Activated gamma-delta T cell (primary cell): Measurements from ENCODE around the gene AMY2A.
"Not testable (repeated sequence)": the region's sequence is repeated elsewhere in the genome, so short reads cannot be mapped to it uniquely, and the experiment has no call there.

Source experiments
- DNase-seq: peaks from one replicate; lab custom pipeline; 2025; lab: John Stamatoyannopoulos, UW
- total RNA-seq, 2 donors: gene quantifications; one replicate each; lab custom pipeline; 2026; lab: John Stamatoyannopoulos, UW

AMY2A gene
- total RNA-seq, result 0 to 0.13 reads per million in 2 donors

- DNase-seq, result not testable (repeated sequence)
Measured at GRCh38 chr1:103616994-103617477, at the start of gene AMY2A. Gene AMY2A, plus strand, starts transcription at chr1:103617427. Its CDS starts 14 bp downstream, at chr1:103617441.

DNA sequence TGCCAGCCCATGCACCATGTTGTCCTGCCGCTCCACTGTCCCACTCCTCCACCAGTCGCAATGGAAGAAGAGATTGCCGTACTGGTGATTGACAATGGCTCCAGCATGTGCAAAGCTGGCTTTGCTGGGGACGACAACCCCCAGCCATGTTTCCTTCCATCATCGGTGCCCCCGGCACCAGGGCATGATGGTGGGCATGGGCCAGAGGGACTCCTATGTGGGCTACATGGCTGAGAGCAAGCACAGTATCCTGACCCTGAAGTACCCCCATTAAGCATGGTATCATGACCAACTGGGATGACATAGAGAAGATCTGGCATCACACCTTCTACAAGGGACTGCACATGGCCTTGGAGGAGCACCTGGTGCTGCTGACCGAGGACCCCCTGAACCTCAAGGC lies 47.7 kb upstream of the AMY2A start:
- DNase-seq, result no peak

DNA sequence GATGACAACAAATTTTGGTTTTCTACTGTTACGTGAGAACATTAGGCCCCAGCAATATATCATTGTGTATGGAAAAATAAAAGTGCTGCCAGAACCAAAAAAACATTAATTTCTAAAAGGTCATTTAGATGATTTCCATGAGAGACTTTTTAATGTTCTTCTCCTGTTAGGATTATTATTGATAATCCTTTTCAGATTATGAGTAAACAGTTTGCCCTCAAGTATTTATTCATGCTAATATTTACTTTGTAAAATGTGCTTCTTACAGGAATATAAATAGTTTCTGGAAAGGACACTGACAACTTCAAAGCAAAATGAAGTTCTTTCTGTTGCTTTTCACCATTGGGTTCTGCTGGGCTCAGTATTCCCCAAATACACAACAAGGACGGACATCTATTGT lies 45.9 kb upstream of the AMY2A start, which contains the start of gene AMY2B:
TSS of gene AMY2B (plus strand) at position 301 of the 400 bp plus-strand sequence. CDS start at position 315, 14 bp downstream.
- not testable (repeated sequence) for DNase-seq

GRCh38 chr1:103576065-103576464 lies 41.2 kb upstream of the AMY2A start:
- DNase-seq, result no peak

- not testable (repeated sequence) for DNase-seq
Measured at GRCh38 chr1:103576784-103577183, 40.4 kb upstream of the AMY2A start.

DNA sequence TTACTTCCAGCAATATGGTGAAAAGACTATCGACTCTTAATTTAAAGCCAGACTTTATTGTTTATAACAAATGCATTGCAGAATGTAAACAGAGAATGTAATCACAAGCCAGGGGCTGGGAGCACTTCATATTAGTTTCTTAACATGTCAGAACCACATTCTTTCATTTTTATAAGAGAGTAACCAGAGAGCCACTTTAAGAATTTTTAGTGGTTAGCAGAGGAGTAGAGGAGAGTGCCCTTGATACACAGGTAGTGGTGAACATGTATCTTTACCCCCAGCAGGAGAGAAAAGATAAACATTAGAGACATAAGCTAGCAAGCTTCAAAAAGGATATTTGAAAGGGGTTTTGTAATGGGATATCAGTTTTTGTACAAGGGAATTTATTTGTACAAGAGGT lies 34.8 kb upstream of the AMY2A start:
- DNase-seq, result no peak

- DNase-seq, result no peak
Measured at GRCh38 chr1:103583887-103584286, 33.3 kb upstream of the AMY2A start.

- DNase-seq, result no peak
Measured at GRCh38 chr1:103584537-103584936, 32.7 kb upstream of the AMY2A start.

DNA sequence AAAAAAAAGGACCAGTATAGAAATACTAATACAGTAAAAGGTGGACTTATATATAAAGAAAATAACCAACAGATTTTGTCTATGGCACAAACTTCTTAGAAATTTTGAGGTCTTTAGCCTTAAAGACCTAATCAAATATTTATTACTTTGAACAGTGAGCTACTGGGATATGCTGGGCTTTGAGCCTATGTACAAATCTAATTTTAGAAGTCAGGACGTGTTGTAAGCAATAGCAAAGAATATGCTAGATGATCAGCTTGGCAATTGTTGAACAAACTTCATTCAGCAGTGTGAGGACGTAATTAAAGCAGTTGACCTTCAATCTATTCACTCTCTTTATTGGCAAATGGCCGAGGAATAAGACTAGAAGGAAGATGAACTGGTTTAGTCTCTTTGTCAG lies 14.5 kb upstream of the AMY2A start:
- DNase-seq, result not testable (repeated sequence)

DNA sequence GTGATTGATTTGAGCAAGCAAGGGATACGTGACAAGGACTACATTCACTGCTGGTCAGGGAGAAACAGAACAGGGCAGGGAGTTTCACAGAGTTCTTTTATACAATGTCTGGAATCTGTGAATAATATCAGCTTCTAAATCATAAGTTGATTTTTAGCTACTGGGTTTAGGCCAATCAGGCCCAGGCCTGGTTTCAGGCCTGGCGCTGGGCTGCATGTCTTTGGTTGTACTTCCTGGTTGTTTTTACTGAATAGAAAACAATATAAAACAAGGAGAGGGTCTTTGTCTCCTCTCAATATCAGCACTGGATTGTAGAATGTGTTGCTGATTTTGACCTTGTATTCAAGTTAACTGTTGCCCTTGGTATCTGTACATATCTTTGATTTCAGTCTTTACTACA lies 865 bp upstream of the AMY2A start:
- no peak for DNase-seq

DNA sequence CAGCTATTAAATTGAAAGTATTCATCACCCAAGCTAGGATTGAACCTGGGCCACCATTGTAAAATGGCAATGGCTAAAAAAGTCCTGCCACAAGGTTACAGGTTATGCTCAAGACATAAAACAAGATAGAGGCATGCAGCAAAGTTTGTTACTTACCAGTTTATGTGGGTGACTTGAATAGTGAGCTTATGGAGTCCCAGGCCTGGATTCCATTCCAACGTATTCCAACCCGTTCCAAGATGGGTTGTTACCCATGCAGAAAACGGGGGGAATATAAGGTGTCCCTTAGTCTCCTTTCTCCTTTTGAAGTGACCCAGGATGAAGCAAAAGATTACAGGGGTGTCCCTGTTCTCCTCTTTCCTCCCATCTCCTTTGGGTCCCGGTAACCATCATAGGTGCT lies 10.2 kb downstream of the AMY2A start:
- not testable (repeated sequence) for DNase-seq

- not testable (repeated sequence) for DNase-seq
Measured at GRCh38 chr1:103641194-103641593, 24.0 kb downstream of the AMY2A start.

DNA sequence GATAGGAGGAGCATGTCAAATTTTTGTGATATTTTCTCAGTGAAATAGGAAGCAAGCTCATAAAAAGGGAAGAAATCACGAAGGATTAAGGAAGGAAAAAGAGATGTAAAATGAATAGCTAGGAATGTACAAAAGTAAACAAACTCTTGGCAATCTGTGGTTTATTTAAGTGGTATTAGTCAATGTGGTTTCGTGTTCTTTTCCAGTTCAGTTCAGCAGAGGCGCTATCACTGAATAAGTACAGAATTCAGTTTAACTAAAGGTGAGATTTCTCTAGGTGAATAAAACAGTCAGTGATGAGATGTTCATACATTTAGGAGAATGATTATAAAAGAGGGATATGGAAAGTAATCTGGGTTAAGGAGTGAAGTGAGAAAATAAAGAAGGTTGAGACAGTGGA lies 26.7 kb downstream of the AMY2A start:
- not testable (repeated sequence) for DNase-seq

DNA sequence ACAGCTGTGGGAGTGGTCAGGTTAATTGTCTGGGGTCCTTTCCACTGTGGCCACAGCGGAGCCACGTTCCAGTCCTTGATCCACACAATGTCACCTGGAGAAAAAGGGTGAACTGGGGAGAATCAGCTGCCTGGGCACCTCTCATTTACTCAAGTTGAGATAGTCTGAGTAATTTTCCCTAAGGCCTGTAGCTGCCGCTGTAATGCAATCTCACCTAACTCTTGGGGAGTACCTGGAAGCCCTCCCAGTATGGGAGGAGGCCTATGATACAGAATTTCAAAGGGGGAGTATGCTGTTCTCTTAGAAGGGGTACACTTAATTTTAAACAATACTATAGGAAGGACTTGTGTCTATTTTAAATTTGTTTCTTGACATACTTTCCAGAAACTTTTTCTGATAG lies 33.1 kb downstream of the AMY2A start:
- DNase-seq, result not testable (repeated sequence)

GRCh38 chr1:103650889-103651288 lies 33.7 kb downstream of the AMY2A start:
- not testable (repeated sequence) for DNase-seq

DNA sequence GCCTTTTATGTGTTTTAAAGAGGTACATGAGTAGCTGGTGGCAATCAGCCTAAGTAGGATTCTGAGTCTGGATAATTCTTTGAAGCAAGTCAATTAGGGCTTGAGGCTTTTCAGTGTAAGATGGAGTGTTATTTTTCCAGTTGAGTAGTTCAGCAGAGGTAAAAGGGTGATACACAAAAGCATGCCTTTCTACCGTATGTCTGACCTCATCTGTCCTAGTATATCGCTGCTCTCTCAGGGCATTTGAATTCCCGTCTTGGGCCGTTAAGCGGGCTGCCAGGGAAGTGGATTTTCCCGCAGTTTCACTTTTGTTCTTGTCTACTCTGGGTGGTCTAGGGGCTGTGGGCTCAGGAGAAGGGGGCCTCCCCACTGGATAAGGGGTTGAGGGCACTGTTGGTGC lies 36.9 kb downstream of the AMY2A start:
- DNase-seq, result not testable (repeated sequence)

GRCh38 chr1:103655460-103655859 lies 38.2 kb downstream of the AMY2A start, which contains the start of gene AMY1A:
Gene AMY1A, plus strand, starts transcription at chr1:103655760. Its CDS starts 571 bp downstream, at chr1:103656331.
- not testable (repeated sequence) for DNase-seq
